ENCODE results near the gene ENTPD8.

Gene ENTPD8

GRCh38 chr9:137406085-137406760 lies 34.9 kb downstream of the ENTPD8 start:
- TF ChIP-seq CTCF (IDR thresholded peaks at IDR 0.05; ENCODE audit: low read depth, low read length): no peak
- TF ChIP-seq EZH2phosphoT487 (IDR thresholded peaks at IDR 0.05; ENCODE audit: low read depth): no peak
- H3K9ac ChIP-seq (ENCODE audit: low read length): no peak overlapping the region

DNA sequence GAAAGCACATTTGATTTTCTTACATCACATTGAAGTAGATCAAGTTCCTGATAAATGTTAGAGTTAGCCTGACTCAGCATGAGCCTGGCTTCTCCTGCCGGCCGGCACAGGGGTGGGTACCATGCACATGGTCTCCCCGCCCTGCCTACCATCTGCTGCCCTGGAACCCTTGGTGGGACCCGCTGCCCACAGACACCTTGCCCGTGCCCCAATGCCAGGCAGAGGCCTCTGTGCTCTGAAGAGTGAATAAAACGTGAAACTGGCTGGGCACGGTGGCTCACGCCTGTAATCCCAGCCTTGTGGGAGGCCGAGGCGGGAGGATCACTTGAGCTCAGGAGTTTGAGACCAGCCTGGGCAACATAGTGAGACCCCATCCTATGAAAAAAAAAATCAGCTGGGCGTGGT lies 35.5 kb downstream of the ENTPD8 start:
- no peak overlapping the region for H3K9ac ChIP-seq (ENCODE audit: low read length)
- H3K4me3 ChIP-seq (ENCODE audit: low read length): no peak overlapping the region
- no peaks in the 10 kb centered on the region for H3K79me2 ChIP-seq (ENCODE audit: low read length)
- no peaks in the 10 kb centered on the region for H4K20me1 ChIP-seq (ENCODE audit: insufficient read depth, low read length)
- H3K9me3 ChIP-seq (ENCODE audit: insufficient read depth, low read length): no peaks in the 10 kb centered on the region
- H3K4me2 ChIP-seq (ENCODE audit: low read length): no peak overlapping the region
- H3K27ac ChIP-seq (ENCODE audit: low read length): no peak overlapping the region
- no peak for TF ChIP-seq EZH2phosphoT487 (IDR thresholded peaks at IDR 0.05; ENCODE audit: low read depth)
- TF ChIP-seq CTCF (IDR thresholded peaks at IDR 0.05; ENCODE audit: low read depth, low read length): no peak
- H3K4me1 ChIP-seq (ENCODE audit: low read length): no peaks in the 10 kb centered on the region
- H3K27me3 ChIP-seq (ENCODE audit: low read depth, low read length): no peaks in the 10 kb centered on the region; the same call in 1 of the 2 replicates
- H2AFZ ChIP-seq (ENCODE audit: low read depth, low read length): no peak overlapping the region
- H3K36me3 ChIP-seq (replicated peaks; ENCODE audit: low read depth, low read length): no peaks in the 10 kb centered on the region

More at GRCh38 chr9:137406085-137406760, 34.9 kb downstream of the ENTPD8 start:
- Histone ChIP-seq H3K4me1 (ENCODE audit: low read length) (peaks cover under 1% of the 10 kb centered on the region; the same call in 1 of the 2 replicates), H3K27me3 (ENCODE audit: low read depth, low read length) (no peaks in the 10 kb centered on the region; the same call in 1 of the 2 replicates), H3K79me2 (ENCODE audit: low read length) (no peaks in the 10 kb centered on the region), H3K9me3 (ENCODE audit: insufficient read depth, low read length) (no peaks in the 10 kb centered on the region), H2AFZ (ENCODE audit: low read depth, low read length) (no peak overlapping the region), H3K4me2 (ENCODE audit: low read length) (peak overlapping the region; percentile 51), H4K20me1 (ENCODE audit: insufficient read depth, low read length) (no peaks in the 10 kb centered on the region), H3K27ac (ENCODE audit: low read length) (no peak overlapping the region), H3K4me3 (ENCODE audit: low read length) (peak overlapping the region; percentile 57; the same call in 1 of the 2 replicates), H3K36me3 (replicated peaks; ENCODE audit: low read depth, low read length) (no peaks in the 10 kb centered on the region)

DNA sequence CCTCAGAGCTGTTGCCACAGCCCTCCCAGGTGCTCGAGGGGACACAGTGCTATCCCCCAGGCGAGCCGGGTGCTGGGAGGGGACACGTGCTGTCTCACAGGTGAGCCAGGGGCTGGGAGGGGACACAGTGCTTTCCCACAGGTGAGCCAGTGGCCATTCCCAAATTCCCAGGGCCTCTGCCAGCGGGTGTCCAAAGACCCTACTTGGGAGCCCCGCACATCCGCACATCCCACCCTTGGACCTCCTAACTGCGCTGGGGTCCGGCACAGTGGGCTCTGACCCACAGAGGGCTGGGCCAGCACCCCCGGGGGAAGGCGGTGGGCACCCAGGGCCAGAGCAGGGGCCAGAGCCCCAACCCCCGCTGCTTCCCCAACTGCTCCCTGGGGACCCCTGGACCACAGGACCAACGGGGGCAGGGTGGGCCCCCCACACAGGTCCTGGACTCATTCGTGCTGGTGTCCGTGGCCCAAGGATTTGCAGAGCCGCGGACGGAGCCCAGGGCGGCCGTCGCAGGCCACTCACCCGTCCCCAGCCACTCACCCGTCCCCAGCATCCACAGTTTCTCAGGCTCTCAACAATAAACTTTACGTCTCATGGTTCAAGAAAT lies 36.1 kb downstream of the ENTPD8 start:
- H3K79me2 ChIP-seq (ENCODE audit: low read length): no peaks in the 10 kb centered on the region
- H2AFZ ChIP-seq (ENCODE audit: low read depth, low read length): no peak overlapping the region
- H3K4me1 ChIP-seq (ENCODE audit: low read length): no peaks in the 10 kb centered on the region
- H3K4me3 ChIP-seq (ENCODE audit: low read length): no peak overlapping the region
- H4K20me1 ChIP-seq (ENCODE audit: insufficient read depth, low read length): no peaks in the 10 kb centered on the region
- H3K4me2 ChIP-seq (ENCODE audit: low read length): no peak overlapping the region
- H3K9ac ChIP-seq (ENCODE audit: low read length): no peak overlapping the region
- no peak overlapping the region for H3K27ac ChIP-seq (ENCODE audit: low read length)
- no peak for TF ChIP-seq CTCF (IDR thresholded peaks at IDR 0.05; ENCODE audit: low read depth, low read length)
- no peak for TF ChIP-seq EZH2phosphoT487 (IDR thresholded peaks at IDR 0.05; ENCODE audit: low read depth)
- H3K9me3 ChIP-seq (ENCODE audit: insufficient read depth, low read length): no peaks in the 10 kb centered on the region
- no peaks in the 10 kb centered on the region; the same call in 1 of the 2 replicates for H3K27me3 ChIP-seq (ENCODE audit: low read depth, low read length)
- H3K36me3 ChIP-seq (replicated peaks; ENCODE audit: low read depth, low read length): no peaks in the 10 kb centered on the region

DNA sequence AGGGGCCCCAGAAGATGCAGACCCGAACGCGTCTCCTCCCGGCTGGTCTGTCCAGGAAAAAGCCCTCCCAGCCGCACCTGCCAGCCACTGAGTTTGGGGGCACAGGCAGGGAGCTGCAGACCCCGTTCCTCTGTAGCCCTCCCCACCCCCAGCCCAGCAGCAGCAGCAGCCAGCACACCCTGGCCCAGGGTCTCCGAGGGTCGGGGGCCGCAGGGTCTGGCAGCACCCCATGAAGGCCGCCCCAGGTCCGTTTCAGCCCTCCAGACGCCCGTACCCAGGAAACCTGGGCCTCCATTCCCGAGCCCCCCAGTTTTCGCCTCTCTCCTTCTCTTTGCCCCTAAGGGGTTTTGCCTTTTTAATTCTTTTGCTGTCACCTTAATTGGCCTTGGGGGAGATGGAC lies 37.9 kb downstream of the ENTPD8 start:
- Histone ChIP-seq H3K9ac (ENCODE audit: low read length) (no peak overlapping the region), H3K9me3 (ENCODE audit: insufficient read depth, low read length) (no peaks in the 10 kb centered on the region), H3K4me1 (ENCODE audit: low read length) (no peaks in the 10 kb centered on the region), H3K27me3 (ENCODE audit: low read depth, low read length) (no peaks in the 10 kb centered on the region; the same call in 1 of the 2 replicates), H3K4me3 (ENCODE audit: low read length) (no peak overlapping the region), H3K27ac (ENCODE audit: low read length) (no peak overlapping the region), H2AFZ (ENCODE audit: low read depth, low read length) (no peak overlapping the region), H3K79me2 (ENCODE audit: low read length) (no peaks in the 10 kb centered on the region), H3K36me3 (replicated peaks; ENCODE audit: low read depth, low read length) (no peaks in the 10 kb centered on the region), H3K4me2 (ENCODE audit: low read length) (no peak overlapping the region), H4K20me1 (ENCODE audit: insufficient read depth, low read length) (no peaks in the 10 kb centered on the region)
- TF ChIP-seq CTCF (IDR thresholded peaks at IDR 0.05; ENCODE audit: low read depth, low read length): no peak
- TF ChIP-seq EZH2phosphoT487 (IDR thresholded peaks at IDR 0.05; ENCODE audit: low read depth): no peak
